OCI-LY1 (cell line): ENCODE measurements around the gene FTCDNL1.

Experiments used
- H2AFZ ChIP-seq: fragments of 200-600 bp; sonication (generic), shearing (Covaris generic); 2 replicates; pipeline ENCODE4 v1.6.0; 2014; ENCODE audit warnings: antibody characterized with exemption, mild to moderate bottlenecking, low read length
- H3F3A ChIP-seq: fragments of 200-600 bp; sonication (generic), shearing (Covaris generic); 2 replicates; pipeline ENCODE4 v1.6.0; 2014; ENCODE audit warnings: mild to moderate bottlenecking, antibody characterized with exemption, low read length, moderate library complexity; ENCODE audit not compliant: insufficient read depth
- H3K27ac ChIP-seq: fragments of 200-600 bp; sonication (generic); 2 replicates; pipeline ENCODE4 v1.5.1; 2014; ENCODE audit warnings: low read length, mixed run types, mild to moderate bottlenecking, low read depth; ENCODE audit not compliant: poor library complexity, severe bottlenecking
- H3K27me3 ChIP-seq: fragments of 200-600 bp; sonication (generic); 2 replicates; pipeline ENCODE4 v1.6.0; 2014; ENCODE audit warnings: antibody characterized with exemption, mild to moderate bottlenecking, low read length, moderate library complexity; ENCODE audit not compliant: insufficient read depth
- H3K36me3 ChIP-seq: fragments of 200-600 bp; sonication (generic); 2 replicates; pipeline ENCODE4 v1.6.1; 2014; ENCODE audit warnings: mild to moderate bottlenecking, antibody characterized with exemption, low read length, moderate library complexity, mixed read lengths; ENCODE audit not compliant: insufficient read depth
- H3K4me1 ChIP-seq: fragments of 200-600 bp; sonication (generic); 2 replicates; pipeline ENCODE4 v1.5.1; 2014; ENCODE audit warnings: mild to moderate bottlenecking, low read length, moderate library complexity; ENCODE audit not compliant: insufficient read depth, severe bottlenecking
- H3K4me2 ChIP-seq: fragments of 200-600 bp; sonication (generic), shearing (Covaris generic); 2 replicates; pipeline ENCODE4 v1.6.1; 2014; ENCODE audit warnings: low read length
- H3K4me3 ChIP-seq: fragments of 200-600 bp; sonication (generic); 2 replicates; pipeline ENCODE4 v1.5.1; 2014; ENCODE audit warnings: low read length, low read depth, mild to moderate bottlenecking, mixed read lengths; ENCODE audit not compliant: poor library complexity, severe bottlenecking
- H3K79me2 ChIP-seq: fragments of 200-600 bp; shearing (Covaris generic); 2 replicates; pipeline ENCODE4 v1.6.1; 2016; ENCODE audit warnings: mixed run types, low read length, mixed read lengths; ENCODE audit not compliant: insufficient read depth
- H3K9ac ChIP-seq: fragments of 200-600 bp; sonication (generic), shearing (Covaris generic); 2 replicates; pipeline ENCODE4 v1.6.1; 2014; ENCODE audit warnings: mild to moderate bottlenecking, low read length, mixed read lengths
- H3K9me2 ChIP-seq: fragments of 200-600 bp; sonication (generic), shearing (Covaris generic); 2 replicates; pipeline ENCODE4 v1.6.1; 2014; ENCODE audit warnings: low read depth, mild to moderate bottlenecking, low read length, mixed read lengths
- H3K9me3 ChIP-seq: fragments of 200-600 bp; shearing (Covaris generic); 2 replicates; pipeline ENCODE4 v1.6.1; 2014; ENCODE audit warnings: low read length, mixed read lengths
- H4K20me1 ChIP-seq: fragments of 200-600 bp; sonication (generic), shearing (Covaris generic); 2 replicates; pipeline ENCODE4 v1.6.0; 2016; ENCODE audit warnings: mild to moderate bottlenecking, low read length; ENCODE audit not compliant: insufficient read depth
- CTCF ChIP-seq: fragments of 200-600 bp; sonication (generic), shearing (Covaris generic); IDR thresholded peaks from 2 replicates; pipeline ENCODE4 v1.5.1; 2017; ENCODE audit warnings: mild to moderate bottlenecking, antibody characterized with exemption, low read length, moderate library complexity, mixed read lengths
- EZH2 ChIP-seq: fragments of 200-600 bp; sonication (generic), shearing (Covaris generic); IDR thresholded peaks from 2 replicates; pipeline ENCODE4 v1.8.0; 2017; ENCODE audit warnings: borderline replicate concordance, mixed run types, mild to moderate bottlenecking, antibody characterized with exemption, low read length, moderate library complexity, mixed read lengths

Gene FTCDNL1

GRCh38 chr2:199862788-199863187 is 11.8 kb upstream of the FTCDNL1 start:
- H3K9ac ChIP-seq: no peak overlapping the region
- no peaks in the 10 kb centered on the region for H3K9me2 ChIP-seq
- no peaks in the 10 kb centered on the region for H4K20me1 ChIP-seq
- no peaks in the 10 kb centered on the region for H3K36me3 ChIP-seq
- TF ChIP-seq EZH2 (no peak), CTCF (no peak)
- no peaks in the 10 kb centered on the region for H3F3A ChIP-seq
- H3K79me2 ChIP-seq: no peaks in the 10 kb centered on the region
- H3K4me3 ChIP-seq: no peak overlapping the region
- no peaks in the 10 kb centered on the region for H3K9me3 ChIP-seq
- H2AFZ ChIP-seq: no peak overlapping the region
- no peak overlapping the region for H3K27ac ChIP-seq
- no peaks in the 10 kb centered on the region for H3K4me1 ChIP-seq
- no peak overlapping the region for H3K4me2 ChIP-seq
- H3K27me3 ChIP-seq: no peaks in the 10 kb centered on the region

GRCh38 chr2:199861132-199861774 is 10.3 kb upstream of the FTCDNL1 start:
- Histone ChIP-seq H3K27me3 (no peaks in the 10 kb centered on the region), H3K9me3 (no peaks in the 10 kb centered on the region), H3K27ac (no peak overlapping the region), H2AFZ (no peak overlapping the region), H4K20me1 (no peaks in the 10 kb centered on the region), H3F3A (no peaks in the 10 kb centered on the region), H3K4me2 (no peak overlapping the region), H3K4me1 (no peaks in the 10 kb centered on the region), H3K79me2 (no peaks in the 10 kb centered on the region), H3K4me3 (no peak overlapping the region), H3K9ac (no peak overlapping the region), H3K36me3 (no peaks in the 10 kb centered on the region), H3K9me2 (no peaks in the 10 kb centered on the region)
- no peak for TF ChIP-seq EZH2
- peak; percentile 61 for TF ChIP-seq CTCF

- H3K9me3 ChIP-seq: no peaks in the 10 kb centered on the region
- no peaks in the 10 kb centered on the region for H3K27me3 ChIP-seq
- no peak overlapping the region for H3K4me3 ChIP-seq
- H3K4me2 ChIP-seq: no peak overlapping the region
- no peaks in the 10 kb centered on the region for H3K36me3 ChIP-seq
- H2AFZ ChIP-seq: no peak overlapping the region
- no peak for TF ChIP-seq EZH2
- TF ChIP-seq CTCF: no peak
- H3K79me2 ChIP-seq: no peaks in the 10 kb centered on the region
- H3K4me1 ChIP-seq: peaks cover 5% of the 10 kb centered on the region
- no peak overlapping the region for H3K9ac ChIP-seq
- H3K27ac ChIP-seq: no peak overlapping the region
- no peaks in the 10 kb centered on the region for H3K9me2 ChIP-seq
- H4K20me1 ChIP-seq: no peaks in the 10 kb centered on the region
- no peaks in the 10 kb centered on the region for H3F3A ChIP-seq
These were observed 4.8 kb upstream of the FTCDNL1 start for GRCh38 chr2:199855812-199856211.
